GM18507 (cell line): ENCODE results near the gene FUOM.
"Not testable (repeated sequence)": the region's sequence is repeated elsewhere in the genome, so short reads cannot be mapped to it uniquely, and the experiment has no call there.

Experiments
- DNase-seq: peaks from one replicate; pipeline ENCODE4 v3.0.0; 2011; ENCODE audit warnings: low read depth; ENCODE audit not compliant: insufficient read length; ENCODE audit errors: extremely low spot score
- FAIRE-seq: peaks from 2 replicates; lab custom pipeline; 2011; peaks lifted over from hg19 to GRCh38; lab: Jason Lieb, UNC

Gene FUOM

GRCh38 chr10:133336118-133336576 lies 21.7 kb downstream of the FUOM start:
- DNase-seq (no peak), FAIRE-seq (no peak)

GRCh38 chr10:133335246-133336117 lies 22.3 kb downstream of the FUOM start:
- FAIRE-seq = no peak
- DNase-seq = no peak

DNA sequence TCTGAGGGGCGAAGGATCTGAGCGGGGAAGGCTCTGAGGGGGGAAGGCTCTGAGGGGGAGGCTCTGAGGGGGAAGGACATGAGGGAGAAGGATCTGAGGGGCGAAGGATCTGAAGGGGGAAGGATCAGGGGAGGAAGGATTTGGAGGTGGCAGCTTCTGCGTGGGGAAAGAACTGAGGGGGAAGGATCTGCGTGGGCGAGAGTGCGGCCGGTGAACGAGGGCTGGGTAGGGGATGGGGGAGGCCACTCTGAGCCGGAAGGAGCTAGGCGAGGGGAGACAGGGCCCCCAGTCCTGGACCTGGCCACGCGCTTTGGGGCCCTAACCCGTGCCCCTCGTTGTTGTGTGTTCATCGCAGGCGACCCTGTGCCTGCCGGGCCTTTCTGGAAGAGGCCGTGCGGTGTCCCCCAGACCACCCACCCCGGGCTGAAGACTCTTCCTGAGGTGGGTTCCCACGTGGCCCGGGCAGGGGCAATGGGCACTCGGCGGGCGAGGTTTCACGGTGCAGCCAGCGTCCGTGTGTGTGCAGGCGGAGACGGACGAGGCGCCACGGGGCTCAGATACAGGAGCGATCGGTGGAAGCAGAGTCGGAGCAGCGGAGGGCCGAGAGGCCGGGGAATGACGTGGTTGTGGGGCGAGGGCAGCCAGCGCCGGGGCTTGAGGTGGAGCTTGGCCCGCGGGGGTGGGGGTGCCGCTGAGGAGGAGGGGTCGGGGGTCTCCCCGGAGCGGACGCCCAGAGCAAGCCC lies 23.1 kb downstream of the FUOM start:
- DNase-seq (no peak), FAIRE-seq (no peak)

GRCh38 chr10:133332936-133333699 lies 24.7 kb downstream of the FUOM start:
- DNase-seq = no peak
- no peak for FAIRE-seq

- FAIRE-seq (peak; percentile 82), DNase-seq (peak; percentile 83)
Observed at GRCh38 chr10:133329491-133330202, 28.2 kb downstream of the FUOM start.

DNA sequence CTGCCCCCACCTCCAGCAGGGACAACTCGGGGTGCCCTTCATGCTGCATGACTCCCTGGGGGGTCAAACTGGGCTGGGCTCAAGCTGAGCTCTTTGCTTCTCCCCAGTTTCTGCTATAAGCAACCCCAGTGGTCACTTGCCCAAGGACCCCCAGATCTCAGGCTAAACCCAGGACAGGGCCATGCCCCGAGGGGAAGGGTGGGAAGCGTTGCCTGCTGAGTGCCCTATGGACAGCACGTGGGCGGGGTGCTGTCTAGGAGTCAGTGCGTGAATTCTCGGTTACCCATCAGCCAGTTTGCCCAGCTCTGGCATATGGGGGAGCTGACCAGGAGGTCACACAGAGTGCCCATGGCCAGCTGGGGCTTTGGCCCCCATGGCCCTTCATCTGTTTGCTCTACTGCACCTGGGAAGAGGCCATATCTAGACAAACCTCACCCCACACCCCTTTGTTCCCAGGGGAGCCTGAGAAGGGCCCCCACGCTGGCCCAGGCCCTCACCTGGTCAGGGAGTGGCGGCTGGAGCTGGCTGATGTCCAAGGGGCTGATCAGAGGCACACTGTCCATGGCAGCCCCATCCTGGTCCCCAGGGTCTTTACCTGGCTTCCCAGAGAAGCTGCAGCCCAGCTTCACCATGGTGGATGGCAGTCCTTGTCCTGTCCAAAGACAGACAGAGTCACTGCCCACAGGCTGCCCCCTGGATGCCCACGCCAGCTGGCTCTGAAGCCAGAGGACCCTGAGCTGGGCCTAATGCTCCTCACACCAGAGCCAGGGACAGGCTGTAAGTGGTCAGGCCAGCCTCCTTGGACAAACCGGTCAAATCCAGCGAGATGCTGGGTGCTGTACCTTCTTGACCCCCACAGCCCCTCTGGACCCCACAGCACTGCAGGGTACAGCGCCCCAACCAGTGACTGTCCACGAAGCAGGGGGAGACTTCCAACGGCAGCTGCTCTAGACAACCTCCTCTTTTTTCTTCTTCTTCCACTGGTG lies 29.2 kb downstream of the FUOM start:
- FAIRE-seq = no peak
- no peak for DNase-seq

GRCh38 chr10:133327651-133328357 lies 30.0 kb downstream of the FUOM start:
- DNase-seq = no peak
- FAIRE-seq = no peak

DNA sequence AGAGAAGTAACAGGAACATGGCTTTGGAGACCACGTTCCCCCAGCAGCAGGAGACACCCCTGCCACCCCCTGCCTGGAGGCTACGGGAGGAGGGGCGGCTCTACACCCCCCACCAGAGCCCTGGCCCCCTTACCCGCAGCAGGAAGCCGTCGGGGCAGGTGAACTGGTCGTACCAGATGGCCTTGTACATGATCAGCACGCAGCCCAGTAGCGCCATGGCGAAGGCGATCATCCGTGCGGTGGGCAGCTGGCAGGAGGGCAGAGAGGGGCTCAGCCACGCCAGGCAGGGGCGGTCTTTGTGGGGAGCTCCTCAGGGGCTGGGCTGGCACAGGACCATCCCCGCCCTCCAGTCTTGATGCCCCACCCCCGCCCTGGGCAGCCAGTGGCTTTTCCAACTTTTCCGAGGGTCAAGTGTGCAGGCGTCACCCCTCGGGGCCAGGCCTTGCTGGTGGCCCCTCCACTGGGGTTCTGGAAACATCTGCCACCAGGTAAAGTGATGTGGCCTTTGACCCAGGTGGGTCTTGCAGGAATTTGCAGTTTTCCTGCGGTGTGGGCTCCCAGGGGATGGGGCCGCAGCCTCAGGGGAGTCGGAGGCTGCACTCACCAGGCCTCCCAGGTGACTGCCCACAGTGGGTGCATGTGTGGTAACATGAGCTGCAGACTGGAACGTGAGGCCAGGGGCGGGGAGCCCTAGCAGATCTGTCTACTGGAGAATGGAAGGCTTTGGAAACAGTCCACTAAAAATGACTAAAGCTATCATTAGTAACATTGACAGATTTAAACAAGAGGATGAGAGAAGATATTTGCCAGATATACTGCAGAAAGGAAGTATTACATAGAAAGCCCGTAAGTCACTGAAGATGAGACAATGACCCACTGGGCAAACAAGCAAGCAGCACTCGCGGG lies 30.8 kb downstream of the FUOM start:
- no peak for FAIRE-seq

GRCh38 chr10:133326223-133326551 lies 31.6 kb downstream of the FUOM start:
- DNase-seq (no peak), FAIRE-seq (no peak)

More for the DNA sequence above, 30.8 kb downstream of the FUOM start:
- DNase-seq = no peak

DNA sequence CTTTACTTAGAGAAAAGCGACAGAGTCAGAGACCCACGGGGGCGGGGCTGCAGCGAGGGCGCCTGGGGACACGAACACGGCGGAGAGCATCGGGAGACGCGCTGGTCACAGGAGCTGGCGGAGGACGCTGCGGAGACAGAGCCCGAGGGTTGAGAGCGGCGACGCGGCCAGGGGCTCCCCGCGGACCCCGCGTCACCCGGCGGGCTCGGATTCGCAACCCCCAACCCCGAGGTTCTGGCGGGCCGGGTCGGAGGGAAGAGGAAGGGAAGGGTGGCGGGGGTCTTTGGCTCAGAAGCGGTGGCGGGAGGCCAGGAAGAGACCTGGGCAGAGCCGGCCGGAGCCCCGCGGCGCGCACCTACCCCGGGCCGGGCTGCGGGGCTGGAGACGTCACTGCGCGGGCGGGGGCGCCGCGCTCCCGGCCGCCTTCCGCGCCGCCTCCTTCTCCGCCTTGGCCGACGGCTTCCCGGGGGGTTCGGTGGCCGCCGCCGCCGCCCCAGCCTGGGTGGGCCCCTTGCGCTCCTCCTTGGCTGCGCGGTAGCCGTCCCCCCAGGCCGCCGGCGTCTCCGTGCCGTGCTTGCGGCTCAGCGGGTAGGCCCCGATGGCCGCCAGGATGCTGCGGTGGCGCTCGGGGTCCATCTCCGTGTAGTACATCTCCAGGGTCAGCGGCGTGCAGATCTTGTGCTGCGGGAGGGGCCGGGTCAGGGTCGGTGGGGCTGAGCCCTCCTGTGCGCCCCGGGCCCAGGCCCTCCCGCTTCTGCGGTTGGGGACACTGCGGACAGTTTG lies 32.2 kb downstream of the FUOM start:
- FAIRE-seq = no peak
- DNase-seq = no peak

GRCh38 chr10:133324857-133325260 lies 33.0 kb downstream of the FUOM start:
- no peak for FAIRE-seq
- no peak for DNase-seq

DNA sequence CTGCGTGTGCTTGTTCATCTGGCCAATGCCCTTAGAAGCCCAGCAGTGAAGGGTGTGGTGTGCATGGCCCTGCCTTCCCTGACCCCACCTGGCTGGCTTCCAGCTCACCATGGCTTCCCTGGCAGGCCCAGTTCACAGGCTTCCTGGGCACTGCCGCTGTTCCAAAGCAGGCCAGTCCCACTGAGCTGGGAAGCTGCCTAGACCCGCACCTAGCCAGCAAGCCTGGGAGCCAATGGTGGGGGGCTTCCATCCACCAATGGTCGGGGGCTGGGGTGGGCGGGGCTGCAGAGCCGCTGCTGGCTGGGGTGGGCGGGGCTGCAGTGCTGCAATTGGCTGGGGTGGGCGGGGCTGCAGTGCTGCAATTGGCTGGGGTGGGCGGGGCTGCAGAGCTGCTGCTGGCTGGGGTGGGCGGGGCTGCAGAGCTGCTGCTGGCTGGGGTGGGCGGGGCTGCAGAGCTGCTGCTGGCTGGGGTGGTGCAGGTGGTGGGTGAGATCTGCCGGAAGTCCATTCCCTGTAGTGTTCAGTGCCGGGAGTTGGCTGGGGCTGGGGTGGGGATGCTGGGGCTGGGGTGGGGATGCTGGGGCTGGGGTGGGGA lies 33.5 kb downstream of the FUOM start:
- FAIRE-seq (peak; percentile 68), DNase-seq (no peak)

GRCh38 chr10:133322064-133322709 lies 35.6 kb downstream of the FUOM start:
- FAIRE-seq = peak; percentile 26
- DNase-seq = not testable (repeated sequence)

GRCh38 chr10:133320852-133321422 lies 36.9 kb downstream of the FUOM start:
- not testable (repeated sequence) for DNase-seq, FAIRE-seq
